ENCODE measurements around the gene C1QTNF9. TPM values are rescaled to one million over a fixed set of nuclear protein-coding genes. Genes with fewer than 3 reads are reported as not detected.
"Not testable (repeated sequence)": the region's sequence is repeated elsewhere in the genome, so short reads cannot be mapped to it uniquely, and the experiment has no call there.

The C1QTNF9 gene
- total RNA-seq, 1 donor from 2014 or later = not detected

DNA sequence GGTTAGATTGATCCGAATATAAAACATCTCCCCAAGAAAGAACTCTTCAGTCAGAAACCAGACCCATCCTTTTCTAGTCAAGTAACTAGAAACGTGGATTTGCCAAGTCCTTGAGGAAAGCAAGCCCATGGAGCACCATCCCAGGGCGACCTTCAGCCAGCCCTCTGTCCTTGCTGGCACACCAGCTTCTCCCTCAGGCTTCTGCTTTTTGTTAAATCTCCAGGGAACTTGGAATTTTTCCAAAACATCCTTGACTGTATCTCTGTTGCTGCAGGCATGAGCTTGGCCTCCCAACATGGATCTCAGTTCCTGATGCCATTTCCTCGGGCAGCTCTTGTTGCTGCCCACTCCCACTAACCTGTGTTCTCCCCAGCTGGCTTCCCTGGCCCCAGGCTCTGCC is 27.1 kb upstream of the C1QTNF9 start:
- no peak for ATAC-seq

DNA sequence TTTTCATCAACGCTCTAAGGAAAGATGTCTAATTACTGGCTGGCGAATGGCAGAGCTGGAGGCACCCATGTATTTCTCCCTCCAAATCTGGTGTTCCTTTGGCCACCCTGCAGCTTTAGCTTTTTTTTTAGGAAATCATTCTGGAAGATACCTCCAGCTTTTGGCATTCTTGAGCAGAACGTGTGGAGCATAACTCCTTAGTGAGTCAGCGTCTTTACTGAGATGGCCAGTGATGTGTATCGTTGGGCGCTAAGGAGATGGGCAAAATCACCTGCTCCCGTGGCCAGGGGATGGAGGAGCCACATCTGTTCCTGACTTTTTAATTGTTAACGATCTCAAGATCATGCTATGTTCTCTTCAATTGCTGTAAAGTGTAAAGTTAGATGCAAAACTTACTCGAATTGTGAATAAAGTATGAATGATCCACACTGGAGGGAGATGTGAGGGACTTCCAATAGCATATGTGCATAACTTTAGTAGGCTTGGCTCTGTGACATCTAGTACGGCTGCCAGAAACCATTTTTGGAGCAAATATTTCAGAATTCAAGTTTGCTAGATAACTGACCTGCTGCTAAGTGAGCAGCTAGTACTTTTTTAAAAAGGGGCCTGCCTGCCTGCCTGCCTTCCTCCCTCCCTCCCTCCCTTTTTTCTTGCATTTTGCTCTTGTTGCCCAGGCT is 24.4 kb upstream of the C1QTNF9 start:
- no peak for ATAC-seq

DNA sequence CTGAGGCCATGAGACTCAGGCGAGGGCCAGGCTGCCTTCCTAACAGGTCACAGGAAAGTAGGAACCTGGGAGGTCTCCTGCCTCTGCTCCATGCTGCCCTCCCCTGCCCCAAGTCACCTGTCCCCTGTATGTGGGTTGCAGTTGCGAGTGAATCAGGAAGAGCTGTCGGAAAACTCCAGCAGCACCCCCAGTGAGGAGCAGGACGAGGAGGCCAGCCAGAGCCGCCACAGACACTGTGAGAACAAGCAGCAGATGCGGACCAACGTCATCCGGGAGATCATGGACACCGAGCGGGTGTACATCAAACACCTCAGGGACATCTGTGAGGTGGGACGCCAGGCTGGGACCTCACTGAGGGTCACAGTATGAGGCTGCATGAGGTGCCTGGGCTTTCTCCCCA is 22.8 kb upstream of the C1QTNF9 start:
- ATAC-seq = no peak

DNA sequence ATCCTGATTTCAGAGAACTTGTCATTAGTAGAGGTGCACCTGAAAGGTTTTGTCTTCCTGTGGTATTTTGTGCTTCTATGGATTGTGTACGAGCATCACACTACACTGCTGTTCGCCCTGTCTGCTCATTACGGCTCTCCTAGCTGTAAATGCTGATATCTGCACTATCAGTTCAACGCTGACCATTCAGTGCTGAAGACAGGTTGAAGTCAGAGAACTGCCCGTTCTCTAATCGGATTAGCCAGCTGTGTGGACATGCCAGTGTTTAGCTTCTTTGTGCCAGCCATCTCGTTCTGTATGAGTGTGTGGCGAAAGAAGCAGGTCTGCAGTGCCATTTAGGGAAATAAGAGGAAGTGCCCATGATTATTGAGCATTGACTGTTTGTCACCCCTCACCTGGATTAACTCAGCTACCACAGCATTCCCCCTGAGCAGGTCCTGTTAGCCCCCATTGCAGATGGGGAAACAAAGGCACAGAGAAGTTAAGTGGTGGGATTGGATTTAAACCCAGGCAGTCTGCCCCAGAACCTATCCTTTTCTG is 21.6 kb upstream of the C1QTNF9 start:
- no peak for ATAC-seq

DNA sequence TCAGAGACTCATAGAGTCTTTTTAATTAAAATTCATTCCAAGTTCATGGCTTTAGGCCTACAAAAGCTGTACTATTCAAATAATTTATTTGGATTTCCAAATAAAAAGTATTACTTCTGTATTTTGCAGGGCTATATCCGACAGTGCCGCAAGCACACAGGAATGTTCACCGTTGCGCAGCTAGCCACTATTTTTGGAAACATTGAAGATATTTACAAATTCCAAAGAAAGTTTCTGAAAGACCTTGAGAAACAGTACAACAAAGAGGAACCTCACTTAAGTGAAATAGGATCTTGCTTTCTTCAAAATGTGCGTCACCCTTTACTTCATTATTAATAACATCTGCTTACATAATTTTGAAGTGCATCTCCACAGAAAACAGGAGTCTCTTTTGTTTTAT is 20.5 kb upstream of the C1QTNF9 start:
- ATAC-seq = no peak

DNA sequence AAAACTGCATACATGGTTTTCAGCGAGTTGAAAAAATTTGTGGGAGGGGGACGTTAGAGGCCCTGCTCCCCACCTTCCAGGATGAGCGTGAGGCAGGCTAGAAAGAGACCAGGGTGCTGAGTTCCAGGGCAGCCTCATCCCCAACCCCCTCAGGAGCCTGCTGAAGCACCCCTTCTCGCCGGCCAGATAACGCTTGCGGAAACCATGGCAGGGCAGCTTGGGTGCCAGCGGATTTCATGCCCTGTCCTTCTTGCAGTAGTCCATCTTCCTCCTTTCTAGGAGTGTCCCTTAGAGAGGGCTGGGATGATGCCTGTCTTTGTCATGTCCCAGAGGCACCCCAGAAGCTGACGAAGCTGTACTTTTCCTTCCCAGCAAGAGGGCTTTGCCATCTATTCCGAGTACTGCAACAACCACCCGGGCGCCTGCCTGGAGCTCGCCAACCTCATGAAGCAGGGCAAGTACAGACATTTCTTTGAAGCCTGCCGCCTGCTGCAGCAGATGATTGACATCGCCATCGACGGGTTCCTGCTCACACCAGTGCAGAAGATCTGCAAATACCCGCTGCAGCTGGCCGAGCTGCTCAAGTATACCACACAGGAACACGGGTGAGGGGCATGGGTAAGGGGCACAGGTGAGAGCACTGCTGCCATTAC is 19.0 kb upstream of the C1QTNF9 start:
- peak; percentile 28 for ATAC-seq

DNA sequence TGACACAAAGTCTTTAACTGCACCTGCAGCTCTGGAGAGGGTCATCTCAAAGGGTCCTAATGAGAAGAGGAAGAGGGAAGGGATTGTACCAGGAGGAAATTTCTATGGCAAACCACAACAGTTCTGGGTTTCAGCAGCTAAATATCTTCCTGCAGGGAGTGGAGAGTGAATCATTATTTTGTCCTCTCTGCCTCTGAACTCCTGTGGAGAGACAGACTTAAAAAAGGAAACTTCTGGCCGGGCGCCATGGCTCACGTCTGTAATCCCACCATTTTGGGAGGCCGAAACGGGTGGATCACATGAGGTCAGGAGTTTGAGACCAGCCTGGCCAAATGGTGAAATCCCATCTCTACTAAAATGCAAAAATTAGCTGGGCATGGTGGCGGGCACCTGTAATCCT is 16.9 kb upstream of the C1QTNF9 start:
- ATAC-seq = no peak

DNA sequence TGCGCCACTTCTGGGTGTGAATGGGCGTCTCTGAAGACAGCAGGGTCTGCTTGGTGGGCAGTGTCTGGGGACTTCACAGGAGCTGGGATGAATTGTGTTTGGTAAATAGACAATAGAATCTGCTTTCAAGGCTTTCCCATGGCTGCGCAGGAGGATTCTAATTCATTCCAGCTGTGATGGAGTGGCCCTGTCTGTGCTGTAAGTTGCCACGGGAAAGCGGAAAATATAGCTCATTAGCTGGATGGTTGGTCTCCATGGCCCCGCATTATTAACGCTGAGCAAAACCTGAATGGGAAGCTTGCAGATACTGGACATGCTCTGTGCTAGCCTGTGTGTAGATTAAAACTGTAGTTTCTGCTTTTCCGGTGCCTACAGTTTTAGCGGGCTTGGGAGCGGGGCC is 15.6 kb upstream of the C1QTNF9 start:
- ATAC-seq = no peak

DNA sequence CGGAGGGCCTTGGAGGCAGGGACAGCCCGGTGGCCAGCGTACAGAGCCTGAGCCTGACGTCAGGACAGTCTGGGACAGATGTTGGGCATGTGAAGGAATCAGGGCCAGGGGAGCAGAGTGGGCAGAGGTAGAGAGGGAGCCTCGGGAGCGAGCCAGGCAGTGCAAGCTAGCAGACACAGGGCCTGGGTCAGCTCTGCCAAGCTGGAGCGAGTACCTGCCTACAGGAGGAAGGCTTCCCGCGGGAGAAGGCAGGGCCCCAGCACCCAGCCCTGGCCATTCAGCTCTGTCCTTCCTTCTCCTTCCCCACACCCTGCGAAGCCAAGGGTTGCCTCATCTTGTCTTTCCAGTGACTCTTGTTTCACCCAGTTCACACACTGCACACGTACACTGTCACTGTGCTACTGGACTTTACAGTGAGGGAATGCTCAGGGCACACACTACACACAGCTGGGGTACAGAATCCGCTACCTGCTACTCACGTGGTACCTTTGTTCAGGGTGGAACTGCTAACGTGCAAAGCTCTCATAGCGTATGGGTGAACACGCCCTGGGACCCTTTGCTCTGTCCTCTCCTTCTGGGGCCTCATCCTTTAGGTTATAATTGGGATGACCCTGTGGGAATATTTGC is 9.8 kb upstream of the C1QTNF9 start:
- peak; percentile 38 for ATAC-seq

DNA sequence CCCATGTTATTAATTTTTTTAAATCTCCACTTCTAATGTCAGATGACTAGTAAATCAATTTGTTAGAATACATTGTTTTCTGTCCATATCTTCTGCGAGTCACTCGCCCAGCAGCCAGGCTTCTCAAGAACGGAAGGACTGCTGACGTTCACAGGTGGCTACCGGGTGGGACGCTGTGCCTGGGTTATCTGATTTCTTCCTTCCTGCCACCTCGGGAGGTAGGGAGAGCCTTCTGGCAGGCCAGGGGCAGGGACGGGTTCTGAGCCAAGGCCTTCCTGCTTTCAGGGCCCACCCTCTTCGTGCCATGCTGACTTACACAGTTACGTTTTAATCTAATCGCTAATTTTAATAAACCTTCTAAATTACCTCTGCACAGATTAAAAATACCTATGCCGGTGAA is 7.9 kb upstream of the C1QTNF9 start:
- ATAC-seq = no peak

DNA sequence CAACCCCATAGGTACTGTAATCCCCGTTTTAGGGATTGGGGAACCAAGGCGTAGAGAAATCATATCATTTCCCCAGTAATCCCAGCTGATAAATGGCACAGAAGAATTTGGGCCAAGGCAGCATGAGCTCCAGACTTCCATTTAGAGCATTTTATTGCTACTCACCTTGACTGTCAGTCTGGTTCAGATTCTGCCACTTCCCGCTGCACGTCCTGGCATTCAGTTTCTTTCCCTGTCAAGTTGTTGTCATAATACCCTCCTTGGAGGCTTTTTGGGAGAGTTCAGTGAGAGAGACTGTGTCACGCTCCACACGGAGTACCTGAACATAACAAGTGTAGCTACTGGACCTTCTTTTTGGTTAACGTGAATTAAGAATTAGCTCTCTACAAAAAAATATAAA is 7.5 kb upstream of the C1QTNF9 start:
- no peak for ATAC-seq

DNA sequence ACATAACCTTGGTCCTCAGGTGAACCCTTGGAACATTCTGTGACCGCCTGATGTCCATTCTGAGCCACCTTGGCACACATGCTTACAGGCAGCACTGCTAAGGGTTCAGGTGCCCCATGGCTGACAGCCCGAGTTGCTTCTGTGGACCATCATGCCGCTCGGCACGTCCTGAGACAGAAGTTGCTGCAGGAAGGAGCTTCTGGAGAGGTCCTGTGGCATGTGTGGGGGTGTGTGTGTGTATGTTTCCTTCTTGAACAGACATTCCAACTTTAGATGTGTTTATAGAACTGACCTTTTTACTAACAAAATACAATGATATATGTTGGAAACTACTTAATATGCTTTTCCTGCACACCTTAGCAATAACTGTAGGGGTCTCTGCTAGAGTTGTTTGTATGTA is 4.8 kb upstream of the C1QTNF9 start:
- no peak for ATAC-seq

DNA sequence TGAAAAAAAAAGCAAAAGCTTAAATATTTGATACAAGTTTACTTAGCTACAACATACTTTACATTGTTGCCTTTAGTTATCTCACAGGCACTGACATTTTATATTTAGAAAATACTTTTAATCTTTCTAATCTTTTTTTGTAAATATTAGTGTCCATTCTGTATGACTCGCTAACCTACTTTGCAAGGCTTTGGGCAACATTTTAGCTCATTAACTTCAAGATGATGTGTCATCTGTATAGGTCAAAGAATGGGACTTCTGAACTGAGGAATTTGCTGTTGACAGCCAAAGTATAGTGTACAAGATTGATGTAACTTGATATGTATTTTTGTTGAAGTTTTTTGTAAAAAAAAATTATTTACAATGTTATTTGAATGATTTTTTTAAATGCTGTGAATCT is 2.7 kb upstream of the C1QTNF9 start:
- ATAC-seq = no peak

DNA sequence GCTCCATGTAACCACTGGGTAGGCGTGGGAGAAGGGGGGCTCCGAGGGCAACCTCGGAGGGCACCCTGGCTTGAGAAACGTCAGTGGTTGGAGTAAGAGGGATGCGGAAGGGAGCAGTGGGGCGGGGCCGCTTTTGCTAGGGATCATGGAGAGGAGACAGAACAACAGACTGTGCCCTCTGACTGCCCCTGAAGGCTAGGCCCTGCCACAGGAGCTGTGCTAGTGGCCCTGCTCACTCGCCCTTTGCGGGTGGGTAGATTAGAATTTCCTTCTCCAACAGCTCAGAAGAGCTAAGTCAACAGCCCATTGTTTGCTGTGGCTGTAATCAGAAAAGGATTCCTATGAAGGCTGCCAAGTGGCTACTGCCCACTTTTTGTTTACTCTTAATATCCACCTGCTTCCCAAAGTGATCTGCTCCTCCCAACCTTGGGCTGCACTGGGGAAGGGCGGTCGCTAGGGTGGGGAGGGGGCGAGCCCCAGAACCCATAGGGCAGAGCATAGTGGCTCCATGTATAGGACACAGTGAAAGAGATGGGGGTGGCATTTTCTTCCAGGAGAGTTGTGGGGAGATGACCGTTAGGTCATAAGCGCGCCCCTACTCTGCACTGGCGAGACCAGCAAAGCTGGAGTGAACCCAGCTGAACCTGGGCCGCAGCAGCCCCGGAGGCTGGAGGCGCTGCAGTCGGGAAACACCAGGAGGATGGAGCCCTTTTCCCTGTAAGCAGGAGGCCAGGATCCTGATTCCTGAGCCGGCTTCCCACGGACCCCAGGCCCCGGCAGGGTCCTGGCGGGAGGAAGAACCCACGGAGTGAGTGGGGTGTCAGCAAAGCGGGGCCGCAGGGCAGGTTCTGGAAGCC is 1.9 kb upstream of the C1QTNF9 start:
- peak; percentile 31 for ATAC-seq

DNA sequence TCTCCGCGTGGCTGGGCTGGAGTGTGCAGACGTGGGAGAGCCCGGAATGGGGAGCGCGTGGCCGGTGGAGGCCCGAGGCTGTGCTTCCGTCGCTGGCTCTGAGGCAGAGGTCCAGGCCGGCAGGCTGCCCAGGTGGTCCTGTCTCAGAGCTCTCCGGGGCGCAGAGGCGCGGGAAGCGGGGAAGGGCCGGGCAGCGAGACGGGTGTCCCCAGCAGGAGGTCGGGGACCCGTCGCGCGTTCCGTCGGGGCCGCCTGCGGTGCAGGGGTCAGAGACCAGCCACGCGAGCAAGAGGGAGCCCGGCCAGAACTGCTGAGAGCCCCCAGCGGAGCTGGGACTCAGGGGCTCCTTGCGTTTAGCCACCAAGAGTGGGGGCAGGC is 1.3 kb upstream of the C1QTNF9 start:
- no peak for ATAC-seq

DNA sequence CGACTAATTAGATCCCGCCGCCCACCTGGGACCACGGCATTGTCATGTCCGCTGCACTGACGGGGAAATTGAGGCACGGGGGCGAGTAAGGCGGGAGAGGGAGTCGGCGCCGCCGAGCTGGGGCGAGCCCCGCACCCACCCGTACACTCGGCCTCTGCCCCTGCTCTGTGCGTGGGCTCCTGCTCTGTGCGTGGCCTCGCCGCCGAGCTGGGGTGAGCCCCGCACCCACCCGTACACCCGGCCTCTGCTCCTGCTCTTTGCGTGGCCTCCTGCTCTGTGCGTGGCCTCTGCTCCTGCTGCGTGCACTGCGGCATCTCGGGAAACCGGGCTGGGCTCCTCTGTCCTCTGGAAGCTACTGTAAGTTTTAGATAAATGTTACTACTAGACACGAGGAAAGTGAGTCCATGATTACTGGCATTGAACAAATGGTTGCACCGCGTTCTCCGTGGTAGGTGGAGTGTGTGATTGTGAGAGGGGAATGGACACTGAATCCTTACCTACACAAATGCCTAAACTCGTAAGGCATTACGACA is 826 bp upstream of the C1QTNF9 start:
- no peak for ATAC-seq

DNA sequence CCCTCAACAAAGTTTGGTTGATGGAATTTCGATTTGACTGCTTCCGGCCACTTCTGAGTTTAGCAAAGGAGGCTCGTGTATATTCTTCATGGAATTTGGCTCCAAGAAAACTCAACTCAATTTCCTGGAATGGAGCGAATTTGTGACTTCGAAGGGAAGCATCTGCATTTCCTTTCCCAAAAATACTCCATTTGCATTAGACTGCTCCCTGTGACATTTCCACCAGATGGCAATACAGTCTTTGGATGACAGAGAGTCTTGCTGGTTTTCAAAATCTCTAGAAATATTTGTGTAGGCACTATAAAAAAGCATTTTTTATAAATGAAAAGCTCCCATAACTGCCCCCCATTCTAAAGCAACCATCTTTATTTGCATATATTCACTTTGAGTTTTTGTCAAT is 4.1 kb downstream of the C1QTNF9 start:
- no peak for ATAC-seq

DNA sequence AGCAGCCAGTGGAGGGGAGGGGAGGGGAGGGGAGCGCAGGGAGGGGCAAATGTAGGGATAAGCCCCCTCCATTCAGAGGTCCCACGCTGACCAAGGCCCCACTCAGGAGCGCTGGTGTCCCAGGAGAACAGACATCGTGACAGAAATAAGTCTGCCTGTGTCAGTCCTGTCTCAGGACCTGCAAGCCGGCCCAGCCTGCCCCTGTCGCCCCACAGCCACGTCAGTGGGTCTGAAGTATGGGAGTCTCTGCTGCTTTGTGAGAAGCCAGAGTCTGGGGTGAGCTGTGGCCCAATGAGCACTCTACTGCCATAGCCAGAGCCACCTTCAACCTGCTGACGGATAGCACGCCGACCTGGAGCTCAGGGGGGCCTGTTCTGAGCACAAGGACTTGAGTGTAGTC is 8.5 kb downstream of the C1QTNF9 start:
- ATAC-seq = not testable (repeated sequence)

DNA sequence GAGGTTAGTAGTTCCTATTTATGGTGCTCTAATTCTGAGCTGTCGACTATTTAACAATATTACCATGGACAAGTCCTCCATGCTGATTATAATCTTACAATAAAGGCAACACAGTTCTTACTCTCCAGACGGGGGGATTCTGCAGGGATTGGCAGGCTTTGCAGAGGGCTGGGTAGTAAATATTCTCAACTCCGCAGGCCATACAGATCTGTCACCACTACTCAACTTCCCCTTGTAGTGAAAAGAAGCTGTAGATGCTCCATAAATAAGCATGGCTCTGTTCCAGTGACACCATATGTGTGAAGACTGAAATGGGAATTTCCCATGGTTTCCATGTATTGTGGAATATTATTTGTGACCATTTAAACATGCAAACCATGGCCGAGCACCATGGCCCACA is 9.5 kb downstream of the C1QTNF9 start:
- not testable (repeated sequence) for ATAC-seq

DNA sequence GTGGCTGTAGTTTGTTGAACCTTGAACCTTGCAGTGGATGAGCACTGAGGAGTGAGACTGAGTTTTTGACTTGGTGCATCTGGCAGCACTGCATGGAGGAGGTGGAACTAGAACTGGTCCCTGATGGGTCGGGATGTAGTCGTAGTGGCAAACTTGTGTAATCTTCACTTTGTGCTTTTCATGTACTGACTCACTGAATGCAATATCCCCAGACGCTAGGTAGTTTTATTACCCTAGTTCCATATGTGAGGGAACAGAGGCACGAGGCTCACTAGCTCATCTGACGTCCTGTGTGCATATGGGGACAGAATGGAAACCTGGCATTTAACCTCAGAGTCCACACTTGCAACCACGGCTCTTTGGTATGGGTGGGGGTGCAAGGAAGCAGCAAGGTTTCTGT is 10.3 kb downstream of the C1QTNF9 start:
- not testable (repeated sequence) for ATAC-seq

DNA sequence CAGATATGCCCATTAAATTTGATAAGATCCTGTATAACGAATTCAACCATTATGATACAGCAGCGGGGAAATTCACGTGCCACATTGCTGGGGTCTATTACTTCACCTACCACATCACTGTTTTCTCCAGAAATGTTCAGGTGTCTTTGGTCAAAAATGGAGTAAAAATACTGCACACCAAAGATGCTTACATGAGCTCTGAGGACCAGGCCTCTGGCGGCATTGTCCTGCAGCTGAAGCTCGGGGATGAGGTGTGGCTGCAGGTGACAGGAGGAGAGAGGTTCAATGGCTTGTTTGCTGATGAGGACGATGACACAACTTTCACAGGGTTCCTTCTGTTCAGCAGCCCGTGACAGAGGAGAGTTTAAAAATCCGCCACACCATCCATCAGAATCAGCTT is 12.0 kb downstream of the C1QTNF9 start:
- not testable (repeated sequence) for ATAC-seq

DNA sequence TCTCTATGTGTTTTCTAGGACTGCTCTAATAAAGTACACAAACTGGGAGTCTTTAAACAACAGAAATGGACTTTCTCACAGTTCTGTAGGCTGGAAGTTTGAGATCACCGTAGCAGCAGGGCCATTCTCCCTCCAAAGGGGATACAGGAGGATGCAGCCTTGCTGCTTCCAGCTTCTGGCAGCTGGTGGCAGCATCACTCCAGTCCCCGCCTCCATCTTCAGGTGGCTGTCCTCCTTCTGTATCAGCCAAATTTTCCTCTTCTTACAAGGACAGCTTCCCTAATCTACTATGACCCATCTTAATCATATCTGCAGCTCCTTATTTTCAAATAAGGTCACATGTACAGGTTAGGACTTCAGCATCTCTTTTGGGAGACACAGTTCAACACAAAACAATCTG is 13.1 kb downstream of the C1QTNF9 start:
- ATAC-seq = peak; percentile 58
